ENCODE results near the gene MROH2A. TPM values are rescaled to one million over a fixed set of nuclear protein-coding genes. Genes with fewer than 3 reads are reported as not detected.

MROH2A gene
- polyA plus RNA-seq, 1 donor from 2014 or later: not detected

GRCh38 chr2:233817361-233817911 lies 39.3 kb downstream of the MROH2A start:
- no peak overlapping the region for H3K27ac Mint-ChIP-seq
- H3K9me3 Mint-ChIP-seq: peaks cover 0 to 1% (median 0%) of the 10 kb centered on the region in 3 donors
- peaks cover 14% of the 10 kb centered on the region for H3K27me3 Mint-ChIP-seq
- H3K4me3 Mint-ChIP-seq: no peak overlapping the region
- H3K4me1 Mint-ChIP-seq: no peaks in the 10 kb centered on the region
- H3K36me3 Mint-ChIP-seq: peaks cover 1% of the 10 kb centered on the region

- Mint-ChIP-seq H3K4me1 (no peaks in the 10 kb centered on the region), H3K9me3 (peaks cover 0 to 1% (median 0%) of the 10 kb centered on the region in 3 donors), H3K27me3 (peaks cover 10% of the 10 kb centered on the region), H3K4me3 (no peak overlapping the region), H3K27ac (no peak overlapping the region), H3K36me3 (peaks cover 1% of the 10 kb centered on the region)
Measured at GRCh38 chr2:233817995-233818638, 40.0 kb downstream of the MROH2A start.

GRCh38 chr2:233818639-233819621 lies 40.8 kb downstream of the MROH2A start:
- H3K27me3 Mint-ChIP-seq: peaks cover 10% of the 10 kb centered on the region
- H3K4me3 Mint-ChIP-seq: no peak overlapping the region
- no peaks in the 10 kb centered on the region for H3K36me3 Mint-ChIP-seq
- no peaks in the 10 kb centered on the region for H3K4me1 Mint-ChIP-seq
- no peak overlapping the region for H3K27ac Mint-ChIP-seq
- peaks cover 0 to 1% (median 0%) of the 10 kb centered on the region in 3 donors for H3K9me3 Mint-ChIP-seq

- peaks cover 10% of the 10 kb centered on the region for H3K27me3 Mint-ChIP-seq
- H3K4me3 Mint-ChIP-seq: no peak overlapping the region
- H3K4me1 Mint-ChIP-seq: no peaks in the 10 kb centered on the region
- H3K36me3 Mint-ChIP-seq: no peaks in the 10 kb centered on the region
- H3K9me3 Mint-ChIP-seq: peaks cover 0 to under 1% (median 0%) of the 10 kb centered on the region in 3 donors
- H3K27ac Mint-ChIP-seq: no peak overlapping the region
Measured at GRCh38 chr2:233819884-233820773, 42.0 kb downstream of the MROH2A start.

GRCh38 chr2:233820774-233821105 lies 42.6 kb downstream of the MROH2A start:
- Mint-ChIP-seq H3K4me1 (no peaks in the 10 kb centered on the region), H3K27me3 (peaks cover 10% of the 10 kb centered on the region), H3K9me3 (no peaks in the 10 kb centered on the region), H3K4me3 (no peak overlapping the region), H3K36me3 (no peaks in the 10 kb centered on the region), H3K27ac (no peak overlapping the region)

- Mint-ChIP-seq H3K36me3 (no peaks in the 10 kb centered on the region), H3K4me1 (no peaks in the 10 kb centered on the region), H3K9me3 (peaks cover 0 to 1% (median under 1%) of the 10 kb centered on the region in 3 donors), H3K27me3 (peaks cover 9% of the 10 kb centered on the region), H3K27ac (no peak overlapping the region), H3K4me3 (no peak overlapping the region)
Measured at GRCh38 chr2:233821196-233821595, 43.1 kb downstream of the MROH2A start.

GRCh38 chr2:233821709-233822100 lies 43.6 kb downstream of the MROH2A start:
- H3K36me3 Mint-ChIP-seq: no peaks in the 10 kb centered on the region
- peaks cover 0 to 6% (median 2%) of the 10 kb centered on the region in 3 donors for H3K9me3 Mint-ChIP-seq

GRCh38 chr2:233822101-233822771 lies 44.1 kb downstream of the MROH2A start:
- peaks cover 0 to 7% (median 2%) of the 10 kb centered on the region in 3 donors for H3K9me3 Mint-ChIP-seq
- H3K27me3 Mint-ChIP-seq: peaks cover 2% of the 10 kb centered on the region
- no peak overlapping the region for H3K27ac Mint-ChIP-seq
- H3K4me3 Mint-ChIP-seq: no peak overlapping the region
- no peaks in the 10 kb centered on the region for H3K36me3 Mint-ChIP-seq
- no peaks in the 10 kb centered on the region for H3K4me1 Mint-ChIP-seq

More at GRCh38 chr2:233821709-233822100, 43.6 kb downstream of the MROH2A start:
- no peak overlapping the region for H3K27ac Mint-ChIP-seq
- peaks cover 5% of the 10 kb centered on the region for H3K27me3 Mint-ChIP-seq
- H3K4me1 Mint-ChIP-seq: no peaks in the 10 kb centered on the region
- H3K4me3 Mint-ChIP-seq: no peak overlapping the region

- H3K36me3 Mint-ChIP-seq: no peaks in the 10 kb centered on the region
- no peak overlapping the region for H3K4me3 Mint-ChIP-seq
- H3K9me3 Mint-ChIP-seq: peaks cover 0 to 7% (median 2%) of the 10 kb centered on the region in 3 donors
- peaks cover under 1% of the 10 kb centered on the region for H3K27me3 Mint-ChIP-seq
- no peaks in the 10 kb centered on the region for H3K4me1 Mint-ChIP-seq
- peak overlapping the region in 1 of 3 donors; percentile 36 for H3K27ac Mint-ChIP-seq
Measured at GRCh38 chr2:233822781-233823730, 44.9 kb downstream of the MROH2A start.

GRCh38 chr2:233823731-233824121 lies 45.6 kb downstream of the MROH2A start:
- no peaks in the 10 kb centered on the region for H3K36me3 Mint-ChIP-seq
- H3K4me3 Mint-ChIP-seq: no peak overlapping the region
- H3K27ac Mint-ChIP-seq: no peak overlapping the region

GRCh38 chr2:233824373-233824772 lies 46.2 kb downstream of the MROH2A start:
- no peaks in the 10 kb centered on the region for H3K27me3 Mint-ChIP-seq
- H3K4me1 Mint-ChIP-seq: no peaks in the 10 kb centered on the region
- no peak overlapping the region for H3K4me3 Mint-ChIP-seq
- H3K9me3 Mint-ChIP-seq: peaks cover 0 to 7% (median 2%) of the 10 kb centered on the region in 3 donors
- no peak overlapping the region for H3K27ac Mint-ChIP-seq
- no peaks in the 10 kb centered on the region for H3K36me3 Mint-ChIP-seq

More at GRCh38 chr2:233823731-233824121, 45.6 kb downstream of the MROH2A start:
- Mint-ChIP-seq H3K9me3 (peaks cover 0 to 7% (median 2%) of the 10 kb centered on the region in 3 donors), H3K4me1 (no peaks in the 10 kb centered on the region), H3K27me3 (no peaks in the 10 kb centered on the region)

GRCh38 chr2:233828546-233829192 lies 50.5 kb downstream of the MROH2A start:
- no peaks in the 10 kb centered on the region for H3K36me3 Mint-ChIP-seq
- H3K27ac Mint-ChIP-seq: no peak overlapping the region
- no peaks in the 10 kb centered on the region for H3K27me3 Mint-ChIP-seq
- H3K4me3 Mint-ChIP-seq: no peak overlapping the region
- H3K9me3 Mint-ChIP-seq: peaks cover 0 to 7% (median 2%) of the 10 kb centered on the region in 3 donors
- peaks cover 0 to 2% (median 0%) of the 10 kb centered on the region in 3 donors for H3K4me1 Mint-ChIP-seq
